Measurements from ENCODE around the gene PDIA6. TPM values are rescaled to one million over a fixed set of nuclear protein-coding genes. Genes with fewer than 3 reads are reported as not detected.

PDIA6 gene
- total RNA-seq, 1 experiment from 2014 or later: 271 TPM

GRCh38 chr2:10837298-10838266, 25.0 kb upstream of the PDIA6 start:
- BruUV-seq (replicated peaks): no TSS peak
- ATAC-seq (no peak), DNase-seq (ENCODE audit: low read depth, low spot score) (no peak)
- in situ Hi-C loops (cut with HindIII; ENCODE audit: low pct_unique_long_range_greater_than_20kb, low sequenced_read_pairs) (no loop called here), intact Hi-C loops (cut with micrococcal nuclease; ENCODE audit: unreplicated experiment) (no loop called here)
- no peaks in the 10 kb centered on the region; the same call in 1 of the 2 replicates for H3K4me1 ChIP-seq (ENCODE audit: control insufficient read depth, insufficient read depth, low read length)
- POLR2A ChIA-PET: no interaction called here
- no peak overlapping the region for H3K4me3 ChIP-seq (ENCODE audit: low read depth in 2 of 2, low read length in 2 of 2)
- H3K27ac ChIP-seq (ENCODE audit: low read length): no peak overlapping the region
- TF ChIP-seq CTCF (IDR thresholded peaks at IDR 0.05) (no peak), POLR2AphosphoS5 (IDR thresholded peaks at IDR 0.05; ENCODE audit: low read depth, low read length) (no peak), REST (IDR thresholded peaks at IDR 0.05; ENCODE audit: insufficient read depth in 1 of 2, low read depth in 2 of 2, low read length in 1 of 2) (no peak), TCF7L2 (IDR thresholded peaks at IDR 0.05; ENCODE audit: low read depth, low read length) (no peak), SIN3A (IDR thresholded peaks at IDR 0.05; ENCODE audit: borderline replicate concordance, insufficient read depth, low read depth, low read length) (no peak)
- no peaks in the 10 kb centered on the region for H3K36me3 ChIP-seq (ENCODE audit: control insufficient read depth, insufficient read depth, low read length)
- H3K27me3 ChIP-seq (ENCODE audit: control insufficient read depth, insufficient read depth, low read length): no peaks in the 10 kb centered on the region
- peaks cover 4% of the 10 kb centered on the region; the same call in 1 of the 2 replicates for H3K9me3 ChIP-seq (ENCODE audit: control insufficient read depth, insufficient read depth, low read depth, low read length)
- CTCF ChIA-PET: no interaction called here

- Histone ChIP-seq H3K27ac (ENCODE audit: low read length) (no peak overlapping the region), H3K9me3 (ENCODE audit: control insufficient read depth, insufficient read depth, low read depth, low read length) (no peaks in the 10 kb centered on the region), H3K4me1 (ENCODE audit: control insufficient read depth, insufficient read depth, low read length) (no peaks in the 10 kb centered on the region; the same call in 1 of the 2 replicates), H3K4me3 (ENCODE audit: low read depth in 2 of 2, low read length in 2 of 2) (peak overlapping the region in 1 of 2 experiments; percentile 12; a peak in 1 of 4 replicates), H3K27me3 (ENCODE audit: control insufficient read depth, insufficient read depth, low read length) (no peaks in the 10 kb centered on the region), H3K36me3 (ENCODE audit: control insufficient read depth, insufficient read depth, low read length) (no peaks in the 10 kb centered on the region)
- ChIA-PET POLR2A (interaction anchor here (0.7 kb wide), 1 partner anchor 289 kb away, joined by 14 read pairs; no protein-coding TSS in a partner anchor), CTCF (interaction anchor here (0.6 to 1.9 kb wide), 11 partner anchors 9 to 572 kb away, joined by 3 to 24 read pairs (median 5); a partner anchor contains a TSS)
- ATAC-seq: peak; percentile 93
- DNase-seq (ENCODE audit: low read depth, low spot score): no peak
- in situ Hi-C loops (cut with HindIII; ENCODE audit: low pct_unique_long_range_greater_than_20kb, low sequenced_read_pairs): no loop called here
- no TSS peak for BruUV-seq (replicated peaks)
- TF ChIP-seq TCF7L2 (IDR thresholded peaks at IDR 0.05; ENCODE audit: low read depth, low read length): no peak
- no peak for TF ChIP-seq POLR2AphosphoS5 (IDR thresholded peaks at IDR 0.05; ENCODE audit: low read depth, low read length)
- TF ChIP-seq CTCF (IDR thresholded peaks at IDR 0.05): peak; percentile 98
- no peak for TF ChIP-seq REST (IDR thresholded peaks at IDR 0.05; ENCODE audit: insufficient read depth in 1 of 2, low read depth in 2 of 2, low read length in 1 of 2)
- intact Hi-C loops (cut with micrococcal nuclease; ENCODE audit: unreplicated experiment): no loop called here
These were observed 22.7 kb upstream of the PDIA6 start for GRCh38 chr2:10835052-10835970.
